GM06990 (cell line): ENCODE measurements around the gene NAALAD2.

ENCODE experiments used
- DNase-seq: peaks from one replicate; pipeline ENCODE4 v3.0.0-alpha.2; 2011; ENCODE audit not compliant: insufficient read length; ENCODE audit errors: extremely low read depth
- H3K27me3 ChIP-seq: replicated peaks from 2 replicates; pipeline ENCODE4 v1.6.0; 2011; ENCODE audit warnings: low read length; ENCODE audit not compliant: control insufficient read depth, insufficient read depth
- H3K36me3 ChIP-seq: 2 replicates; pipeline ENCODE4 v1.5.1; 2011; ENCODE audit warnings: low read length; ENCODE audit not compliant: control insufficient read depth, insufficient read depth
- H3K4me3 ChIP-seq: replicated peaks from 2 replicates; pipeline ENCODE4 v1.5.1; 2011; ENCODE audit warnings: low read depth, mild to moderate bottlenecking, control low read depth, low read length
- CTCF ChIP-seq: IDR thresholded peaks from 2 replicates; pipeline ENCODE4 v1.5.1; 2011; ENCODE audit warnings: low read length, control low read depth, mild to moderate bottlenecking, inconsistent platforms; ENCODE audit not compliant: insufficient read depth, poor library complexity, severe bottlenecking

NAALAD2 gene

GRCh38 chr11:90241414-90241813 is 107.0 kb downstream of the NAALAD2 start:
- TF ChIP-seq CTCF: no peak
- no peak overlapping the region for H3K4me3 ChIP-seq
- H3K27me3 ChIP-seq: no peaks in the 10 kb centered on the region
- DNase-seq: no peak
- no peaks in the 10 kb centered on the region for H3K36me3 ChIP-seq
